Dendritic cell treated with granulocyte-macrophage colony-stimulating factor and Interleukin-4, amounts not matched to agents 40 ng/mL and 50 ng/mL, for 4 days (primary cell): ENCODE data around the gene LRCH1.

Source experiments
- H3K27ac Mint-ChIP-seq: one replicate; pipeline ENCODE4 v1.8.0; 2022; ENCODE audit warnings: mild to moderate bottlenecking, mixed read lengths
- H3K27me3 Mint-ChIP-seq: one replicate; pipeline ENCODE4 v1.8.0; 2022; ENCODE audit warnings: mild to moderate bottlenecking, mixed read lengths
- H3K36me3 Mint-ChIP-seq: one replicate; pipeline ENCODE4 v1.8.0; 2022; ENCODE audit warnings: low read depth, mixed read lengths
- H3K4me1 Mint-ChIP-seq: one replicate; pipeline ENCODE4 v1.8.0; 2022; ENCODE audit warnings: low read depth, mixed read lengths
- H3K4me3 Mint-ChIP-seq: one replicate; pipeline ENCODE4 v1.8.0; 2022; ENCODE audit warnings: mild to moderate bottlenecking, moderate library complexity, mixed read lengths
- H3K9me3 Mint-ChIP-seq: one replicate; pipeline ENCODE4 v1.8.0; 2022; ENCODE audit warnings: mixed read lengths
- intact Hi-C: fragments of 100-400 bp; cut with micrococcal nuclease; formaldehyde crosslinking; loops from one replicate; pipeline ENCODE4 v1.15.0; 2022

Gene LRCH1

GRCh38 chr13:46561286-46561685 lies 8.3 kb downstream of the LRCH1 start:
- intact Hi-C loops: no loop called here
- H3K27me3 Mint-ChIP-seq: no peaks in the 10 kb centered on the region
- no peak overlapping the region for H3K27ac Mint-ChIP-seq

GRCh38 chr13:46561691-46562090 lies 8.7 kb downstream of the LRCH1 start:
- Mint-ChIP-seq H3K27ac (no peak overlapping the region), H3K36me3 (no peaks in the 10 kb centered on the region), H3K27me3 (no peaks in the 10 kb centered on the region), H3K4me3 (no peak overlapping the region), H3K9me3 (no peaks in the 10 kb centered on the region), H3K4me1 (peaks cover 23% of the 10 kb centered on the region)
- intact Hi-C loops: no loop called here

More at GRCh38 chr13:46561286-46561685, 8.3 kb downstream of the LRCH1 start:
- no peak overlapping the region for H3K4me3 Mint-ChIP-seq
- no peaks in the 10 kb centered on the region for H3K9me3 Mint-ChIP-seq
- H3K4me1 Mint-ChIP-seq: peaks cover 21% of the 10 kb centered on the region
- H3K36me3 Mint-ChIP-seq: no peaks in the 10 kb centered on the region

GRCh38 chr13:46562152-46562551 lies 9.2 kb downstream of the LRCH1 start:
- Mint-ChIP-seq H3K36me3 (no peaks in the 10 kb centered on the region), H3K9me3 (no peaks in the 10 kb centered on the region), H3K4me1 (peaks cover 19% of the 10 kb centered on the region), H3K27me3 (no peaks in the 10 kb centered on the region), H3K27ac (no peak overlapping the region), H3K4me3 (no peak overlapping the region)
- intact Hi-C loops: no loop called here

- Mint-ChIP-seq H3K4me3 (no peak overlapping the region), H3K9me3 (no peaks in the 10 kb centered on the region), H3K36me3 (no peaks in the 10 kb centered on the region), H3K27me3 (no peaks in the 10 kb centered on the region), H3K4me1 (peaks cover 18% of the 10 kb centered on the region), H3K27ac (no peak overlapping the region)
- intact Hi-C loops: no loop called here
These were observed 9.6 kb downstream of the LRCH1 start for GRCh38 chr13:46562581-46562980.

- Mint-ChIP-seq H3K9me3 (no peaks in the 10 kb centered on the region), H3K27ac (no peak overlapping the region), H3K4me3 (no peak overlapping the region), H3K27me3 (no peaks in the 10 kb centered on the region), H3K4me1 (peaks cover 24% of the 10 kb centered on the region), H3K36me3 (no peaks in the 10 kb centered on the region)
- intact Hi-C loops: no loop called here
These were observed 13.1 kb downstream of the LRCH1 start for GRCh38 chr13:46565808-46566750.

DNA sequence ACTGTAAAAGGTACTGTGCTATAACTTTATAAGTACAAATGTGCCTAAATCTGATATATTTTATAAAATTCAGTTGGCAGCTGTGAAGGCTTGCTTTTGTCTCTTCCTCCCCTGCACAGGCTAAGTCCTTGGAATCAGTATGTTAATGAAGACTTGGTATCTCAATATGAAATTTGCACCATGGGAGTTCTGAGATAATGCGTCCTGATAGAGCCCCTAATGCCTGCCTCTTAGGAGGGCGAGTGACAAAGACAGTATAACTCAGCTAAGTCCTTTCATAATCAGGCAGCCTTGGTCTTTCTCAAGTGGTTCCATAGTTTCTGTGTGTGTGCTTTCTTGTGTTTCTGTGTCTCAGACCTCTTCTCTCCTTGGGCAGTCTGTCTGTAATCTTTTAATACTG lies 14.7 kb downstream of the LRCH1 start:
- intact Hi-C loops: no loop called here
- Mint-ChIP-seq H3K27ac (no peak overlapping the region), H3K4me1 (peaks cover 40% of the 10 kb centered on the region), H3K36me3 (no peaks in the 10 kb centered on the region), H3K4me3 (no peak overlapping the region), H3K27me3 (no peaks in the 10 kb centered on the region), H3K9me3 (no peaks in the 10 kb centered on the region)

DNA sequence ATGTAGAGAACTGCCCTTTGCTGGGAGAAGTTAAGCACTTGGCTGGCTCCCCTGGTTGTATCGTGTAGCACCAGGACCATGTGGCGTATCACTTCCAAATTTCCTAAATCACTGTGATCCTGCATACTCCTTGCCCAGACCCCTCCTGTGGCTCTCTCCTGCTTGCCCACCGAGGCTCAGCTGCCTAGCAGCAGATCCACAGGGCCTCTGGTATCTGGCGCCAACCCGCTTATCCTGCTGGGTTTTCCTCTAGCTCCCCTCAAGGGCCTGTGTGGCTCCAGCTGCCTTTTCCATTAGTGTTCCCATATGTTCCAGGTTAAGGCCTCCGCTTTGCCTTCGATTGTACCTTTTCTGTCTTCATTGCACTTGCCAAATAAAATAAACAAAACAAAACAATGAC lies 16.5 kb downstream of the LRCH1 start:
- Mint-ChIP-seq H3K27ac (no peak overlapping the region), H3K27me3 (no peaks in the 10 kb centered on the region), H3K9me3 (no peaks in the 10 kb centered on the region), H3K4me1 (peaks cover 50% of the 10 kb centered on the region), H3K36me3 (no peaks in the 10 kb centered on the region), H3K4me3 (no peak overlapping the region)
- intact Hi-C loops: no loop called here

- Mint-ChIP-seq H3K4me3 (no peak overlapping the region), H3K27ac (no peak overlapping the region), H3K36me3 (no peaks in the 10 kb centered on the region), H3K27me3 (no peaks in the 10 kb centered on the region), H3K4me1 (peaks cover 52% of the 10 kb centered on the region), H3K9me3 (no peaks in the 10 kb centered on the region)
- intact Hi-C loops: no loop called here
These were observed 17.3 kb downstream of the LRCH1 start for GRCh38 chr13:46570273-46570672.

GRCh38 chr13:46571189-46571908 lies 18.4 kb downstream of the LRCH1 start:
- H3K9me3 Mint-ChIP-seq: no peaks in the 10 kb centered on the region
- H3K27me3 Mint-ChIP-seq: no peaks in the 10 kb centered on the region
- intact Hi-C loops: no loop called here
- H3K36me3 Mint-ChIP-seq: peaks cover 5% of the 10 kb centered on the region
- H3K27ac Mint-ChIP-seq: no peak overlapping the region
- no peak overlapping the region for H3K4me3 Mint-ChIP-seq
- peaks cover 52% of the 10 kb centered on the region for H3K4me1 Mint-ChIP-seq

DNA sequence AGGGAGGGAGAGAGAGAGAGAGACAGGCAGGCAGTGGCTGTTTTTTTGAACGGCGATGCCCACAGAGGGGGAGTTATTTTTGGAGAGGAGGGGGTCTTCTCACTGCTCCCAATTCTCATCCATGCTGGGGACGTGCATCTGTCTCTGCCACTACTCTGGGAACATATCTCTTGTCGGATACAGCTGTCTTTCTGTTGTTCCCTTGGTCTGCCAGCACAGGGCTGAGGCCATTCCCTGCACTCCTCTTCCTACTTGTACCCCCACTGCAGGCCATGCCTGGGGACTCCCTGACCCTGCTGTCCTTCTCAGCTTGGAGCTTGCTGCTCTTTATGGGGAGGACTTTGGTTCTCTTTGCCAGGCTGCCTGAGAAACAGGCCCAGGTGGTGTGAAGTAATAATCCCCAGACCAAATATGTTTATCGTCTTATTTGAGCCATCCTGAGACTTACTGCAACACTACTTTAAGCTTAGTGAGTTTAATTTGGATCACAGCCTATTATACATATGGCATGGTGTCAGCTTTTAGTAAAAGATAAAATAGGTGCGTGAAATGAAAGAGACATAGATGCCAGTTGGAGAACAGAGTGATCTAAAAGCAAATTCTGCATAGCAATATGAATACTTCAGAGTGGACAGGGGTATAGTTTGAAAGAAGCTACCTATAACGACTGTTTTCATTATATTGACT lies 19.1 kb downstream of the LRCH1 start:
- Mint-ChIP-seq H3K9me3 (no peaks in the 10 kb centered on the region), H3K36me3 (peaks cover 5% of the 10 kb centered on the region), H3K4me3 (no peak overlapping the region), H3K4me1 (peaks cover 53% of the 10 kb centered on the region), H3K27me3 (no peaks in the 10 kb centered on the region), H3K27ac (no peak overlapping the region)
- intact Hi-C loops: no loop called here

GRCh38 chr13:46572752-46573431 lies 19.9 kb downstream of the LRCH1 start:
- no peaks in the 10 kb centered on the region for H3K27me3 Mint-ChIP-seq
- no peak overlapping the region for H3K4me3 Mint-ChIP-seq
- peaks cover 57% of the 10 kb centered on the region for H3K4me1 Mint-ChIP-seq
- no peak overlapping the region for H3K27ac Mint-ChIP-seq
- no peaks in the 10 kb centered on the region for H3K9me3 Mint-ChIP-seq
- intact Hi-C loops: no loop called here
- H3K36me3 Mint-ChIP-seq: peaks cover 5% of the 10 kb centered on the region

- intact Hi-C loops: no loop called here
- Mint-ChIP-seq H3K4me3 (no peak overlapping the region), H3K27me3 (no peaks in the 10 kb centered on the region)
These were observed 22.4 kb downstream of the LRCH1 start for GRCh38 chr13:46575301-46575771.

DNA sequence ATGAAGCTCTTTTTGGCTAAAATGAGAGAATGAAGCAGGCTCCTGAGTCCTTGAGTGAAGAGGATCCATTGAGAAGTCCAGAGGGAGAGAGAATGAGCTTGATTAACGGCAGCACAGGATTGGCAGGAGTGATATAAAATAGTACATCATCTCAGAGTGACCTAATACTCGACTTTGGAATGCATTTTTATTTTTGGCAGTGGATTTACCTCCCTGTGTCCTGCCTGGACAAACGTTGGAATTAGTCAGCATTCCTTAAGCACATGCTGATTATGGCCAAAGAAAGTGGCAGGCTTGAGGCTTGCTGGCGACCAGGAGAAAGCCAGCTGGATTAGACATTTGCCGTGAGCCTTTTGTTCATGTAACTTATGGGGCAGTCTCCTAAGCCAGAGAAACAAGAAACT lies 22.9 kb downstream of the LRCH1 start:
- no peak overlapping the region for H3K4me3 Mint-ChIP-seq
- H3K27me3 Mint-ChIP-seq: no peaks in the 10 kb centered on the region
- no peaks in the 10 kb centered on the region for H3K9me3 Mint-ChIP-seq
- intact Hi-C loops: no loop called here
- H3K4me1 Mint-ChIP-seq: peaks cover 69% of the 10 kb centered on the region
- H3K36me3 Mint-ChIP-seq: peaks cover 5% of the 10 kb centered on the region
- H3K27ac Mint-ChIP-seq: no peak overlapping the region

More at GRCh38 chr13:46575301-46575771, 22.4 kb downstream of the LRCH1 start:
- Mint-ChIP-seq H3K36me3 (peaks cover 5% of the 10 kb centered on the region), H3K4me1 (peaks cover 64% of the 10 kb centered on the region), H3K27ac (no peak overlapping the region), H3K9me3 (no peaks in the 10 kb centered on the region)
